ENCODE data around the gene INPP5E.

Gene INPP5E

GRCh38 chr9:136438548-136439480 is 831 bp downstream of the INPP5E start:
- no peak for TF ChIP-seq CTCF (conservative IDR thresholded peaks at IDR 0.05; ENCODE audit: control insufficient read depth, insufficient read depth, low read depth, low read length)
- peak overlapping the region; percentile 65 for H3K4me3 ChIP-seq (ENCODE audit: control insufficient read depth, low read depth, low read length)
- DNase-seq (ENCODE audit: low read depth), result no peak

GRCh38 chr9:136437839-136438547 is 1.7 kb downstream of the INPP5E start:
- TF ChIP-seq CTCF (conservative IDR thresholded peaks at IDR 0.05; ENCODE audit: control insufficient read depth, insufficient read depth, low read depth, low read length), result no peak
- H3K4me3 ChIP-seq (ENCODE audit: control insufficient read depth, low read depth, low read length), result peak overlapping the region; percentile 65
- DNase-seq (ENCODE audit: low read depth), result peak; percentile 48

GRCh38 chr9:136437430-136437829 is 2.2 kb downstream of the INPP5E start:
- H3K4me3 ChIP-seq (ENCODE audit: control insufficient read depth, low read depth, low read length), result peak overlapping the region; percentile 65
- no peak for TF ChIP-seq CTCF (conservative IDR thresholded peaks at IDR 0.05; ENCODE audit: control insufficient read depth, insufficient read depth, low read depth, low read length)
- DNase-seq (ENCODE audit: low read depth), result peak; percentile 64

GRCh38 chr9:136436055-136436634 is 3.5 kb downstream of the INPP5E start:
- no peak for TF ChIP-seq CTCF (conservative IDR thresholded peaks at IDR 0.05; ENCODE audit: control insufficient read depth, insufficient read depth, low read depth, low read length)
- DNase-seq (ENCODE audit: low read depth), result no peak
- H3K4me3 ChIP-seq (ENCODE audit: control insufficient read depth, low read depth, low read length), result no peak overlapping the region

- DNase-seq (ENCODE audit: low read depth), result no peak
- H3K4me3 ChIP-seq (ENCODE audit: control insufficient read depth, low read depth, low read length), result no peak overlapping the region
- TF ChIP-seq CTCF (conservative IDR thresholded peaks at IDR 0.05; ENCODE audit: control insufficient read depth, insufficient read depth, low read depth, low read length), result no peak
These were observed 5.0 kb downstream of the INPP5E start for GRCh38 chr9:136434580-136435169.

GRCh38 chr9:136433849-136434579 is 5.6 kb downstream of the INPP5E start:
- no peak for DNase-seq (ENCODE audit: low read depth)
- no peak for TF ChIP-seq CTCF (conservative IDR thresholded peaks at IDR 0.05; ENCODE audit: control insufficient read depth, insufficient read depth, low read depth, low read length)
- H3K4me3 ChIP-seq (ENCODE audit: control insufficient read depth, low read depth, low read length), result no peak overlapping the region
